NCI-H82 (cell line): ENCODE measurements around the gene CDCP1.

Source experiments
- DNase-seq: peaks from one replicate; lab custom pipeline; 2025; lab: John Stamatoyannopoulos, UW

CDCP1 gene

DNA sequence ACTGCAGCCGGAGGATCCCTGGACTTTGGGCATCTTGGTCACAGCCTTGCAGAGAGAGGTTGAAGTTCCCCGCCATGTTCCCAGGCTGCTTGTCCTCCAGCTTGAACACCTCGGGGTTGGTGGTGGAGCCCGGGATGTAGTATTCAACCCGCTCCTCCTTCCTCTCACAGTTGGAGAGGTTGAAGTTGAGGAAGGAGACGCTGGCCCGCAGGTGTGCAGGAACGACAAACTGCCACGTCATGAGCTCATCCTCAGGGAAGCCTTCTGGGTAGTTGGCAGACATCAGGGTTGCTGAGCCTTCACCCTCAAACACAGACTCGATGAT, 35.7 kb downstream of the CDCP1 start:
- no peak for DNase-seq

DNA sequence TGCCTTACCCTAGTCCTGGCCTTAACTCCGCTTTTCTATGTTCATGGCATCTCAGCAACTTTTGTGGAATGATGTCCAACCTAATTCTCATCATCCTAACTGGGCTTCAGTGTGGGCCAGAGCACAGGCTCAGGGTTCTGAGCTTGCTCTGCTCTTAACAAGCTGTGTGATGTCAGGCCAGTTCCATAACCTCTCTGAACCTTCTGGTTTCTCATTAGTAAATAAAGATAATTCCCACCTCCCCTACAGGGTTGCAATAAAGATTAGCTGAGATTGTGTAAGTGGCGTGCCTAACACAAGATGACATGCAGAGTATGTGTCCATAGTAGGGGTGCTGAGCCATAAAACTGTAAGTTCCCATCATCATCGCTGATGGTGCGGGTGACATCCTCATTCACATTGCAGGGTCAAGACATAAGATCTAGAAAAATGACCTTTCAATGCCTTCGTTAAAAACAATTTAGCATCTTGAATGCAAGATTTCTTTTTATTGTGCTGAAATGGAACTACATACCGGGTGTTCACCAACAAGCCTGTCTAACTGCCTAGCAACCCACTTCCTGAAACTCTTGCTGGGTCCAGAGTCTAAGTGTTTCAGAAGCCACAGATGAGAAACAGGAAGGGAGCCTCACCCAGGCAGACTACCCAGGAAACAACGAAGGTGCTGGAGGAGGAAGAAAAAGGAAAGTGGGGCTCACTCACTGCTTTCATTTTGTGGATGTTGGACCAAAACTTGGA, 36.2 kb downstream of the CDCP1 start:
- no peak for DNase-seq

DNA sequence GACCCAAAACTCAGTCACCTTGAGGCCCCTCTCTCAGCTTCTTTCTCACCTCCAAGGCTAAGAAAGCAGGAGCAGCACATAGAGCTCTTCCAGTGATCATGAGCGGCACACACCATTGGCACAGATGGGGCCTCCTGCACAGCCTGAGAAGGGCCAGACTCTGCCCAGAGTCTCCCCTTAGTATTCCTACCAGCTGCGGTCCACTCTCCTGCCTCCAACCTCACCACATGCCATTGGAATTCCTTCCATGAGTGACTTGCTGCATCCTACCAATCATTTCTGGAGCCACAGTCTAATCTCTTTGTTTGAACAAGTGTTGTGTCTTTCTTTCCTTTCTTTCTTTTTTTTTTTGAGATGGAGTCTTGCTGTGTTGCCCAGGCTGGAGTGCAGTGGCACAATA, 39.3 kb downstream of the CDCP1 start:
- no peak for DNase-seq

DNA sequence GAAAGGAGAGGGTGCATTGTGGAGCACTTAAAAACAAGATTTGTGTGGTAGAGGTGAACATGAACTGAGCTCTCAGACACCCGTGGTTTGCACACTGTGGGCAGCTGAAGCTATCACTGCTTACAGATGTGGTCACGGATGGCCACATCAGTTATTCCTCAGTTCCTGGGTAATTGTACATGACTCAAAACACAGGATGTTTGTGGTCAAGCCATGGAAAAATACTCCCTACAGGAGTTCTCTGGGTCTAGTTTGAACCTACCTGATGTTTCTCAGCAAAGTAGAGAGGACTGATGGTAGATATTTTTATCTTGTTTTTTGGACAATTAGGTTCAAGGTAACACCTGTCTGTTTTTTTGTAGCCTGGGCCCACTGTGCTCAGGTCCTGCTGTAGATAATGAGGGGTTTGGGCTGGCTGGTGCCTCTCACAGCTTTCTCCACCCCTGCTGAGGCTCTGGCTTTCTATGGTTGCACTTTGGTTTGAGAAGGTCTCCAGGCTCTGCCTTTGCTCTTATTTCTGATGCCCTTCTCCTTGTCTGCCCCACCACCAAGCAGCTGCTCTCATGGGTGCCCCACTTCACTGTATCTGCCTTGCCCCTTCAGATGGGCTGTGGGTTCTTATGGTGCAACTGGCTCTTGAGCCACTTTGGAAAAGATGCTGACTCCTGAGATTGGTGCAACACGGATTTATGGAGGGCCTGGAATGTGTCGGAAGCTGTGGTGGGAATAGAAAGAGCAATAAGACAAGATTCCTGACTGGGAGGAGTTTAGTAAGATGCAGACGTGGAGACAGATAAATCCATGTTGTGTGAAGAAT, 40.1 kb downstream of the CDCP1 start:
- DNase-seq, result no peak

DNA sequence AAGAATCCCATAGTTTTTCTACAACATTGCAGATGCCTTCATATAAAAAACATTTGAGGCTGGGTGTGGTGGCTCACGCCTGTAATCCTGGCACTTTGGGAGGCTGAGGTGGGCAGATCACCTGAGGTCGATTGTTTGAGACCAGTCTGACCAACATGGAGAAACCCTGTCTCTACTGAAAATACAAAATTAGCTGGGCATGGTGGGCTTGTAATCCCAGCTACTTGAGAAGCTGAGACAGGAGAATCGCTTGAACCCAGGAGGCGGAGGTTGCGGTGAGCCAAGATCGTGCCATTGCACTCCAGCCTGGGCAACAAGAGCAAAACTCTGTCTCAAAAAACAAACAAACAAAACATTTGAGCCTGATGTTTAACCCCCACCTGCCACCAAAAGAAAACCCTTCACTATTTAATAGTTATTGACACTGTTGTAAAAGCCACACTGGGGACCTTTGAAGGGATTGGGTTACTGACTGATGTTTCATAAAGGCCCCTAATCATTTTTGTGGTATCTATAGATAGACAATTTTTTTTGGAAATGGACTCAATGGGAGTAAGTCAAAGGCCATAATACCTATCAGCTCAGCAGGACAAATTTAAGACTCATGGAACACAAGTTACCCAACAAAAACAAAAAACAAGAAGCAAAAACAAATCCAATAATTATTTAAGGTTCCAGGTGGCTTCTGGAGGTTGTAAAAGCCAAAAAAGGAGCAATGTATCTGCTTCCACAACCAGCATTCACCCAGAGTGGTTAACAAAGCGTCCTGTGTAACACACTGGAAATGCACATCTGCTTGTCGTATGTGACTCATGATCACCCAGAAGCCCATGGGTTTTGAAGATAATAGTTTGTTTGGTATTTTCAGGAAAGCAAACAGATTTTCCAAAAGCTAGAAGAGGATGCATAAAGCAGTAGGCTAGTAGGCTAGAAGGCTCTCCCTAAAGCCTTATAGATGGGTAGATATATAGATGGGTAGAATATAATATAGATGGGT, 41.2 kb downstream of the CDCP1 start:
- DNase-seq, result no peak

DNA sequence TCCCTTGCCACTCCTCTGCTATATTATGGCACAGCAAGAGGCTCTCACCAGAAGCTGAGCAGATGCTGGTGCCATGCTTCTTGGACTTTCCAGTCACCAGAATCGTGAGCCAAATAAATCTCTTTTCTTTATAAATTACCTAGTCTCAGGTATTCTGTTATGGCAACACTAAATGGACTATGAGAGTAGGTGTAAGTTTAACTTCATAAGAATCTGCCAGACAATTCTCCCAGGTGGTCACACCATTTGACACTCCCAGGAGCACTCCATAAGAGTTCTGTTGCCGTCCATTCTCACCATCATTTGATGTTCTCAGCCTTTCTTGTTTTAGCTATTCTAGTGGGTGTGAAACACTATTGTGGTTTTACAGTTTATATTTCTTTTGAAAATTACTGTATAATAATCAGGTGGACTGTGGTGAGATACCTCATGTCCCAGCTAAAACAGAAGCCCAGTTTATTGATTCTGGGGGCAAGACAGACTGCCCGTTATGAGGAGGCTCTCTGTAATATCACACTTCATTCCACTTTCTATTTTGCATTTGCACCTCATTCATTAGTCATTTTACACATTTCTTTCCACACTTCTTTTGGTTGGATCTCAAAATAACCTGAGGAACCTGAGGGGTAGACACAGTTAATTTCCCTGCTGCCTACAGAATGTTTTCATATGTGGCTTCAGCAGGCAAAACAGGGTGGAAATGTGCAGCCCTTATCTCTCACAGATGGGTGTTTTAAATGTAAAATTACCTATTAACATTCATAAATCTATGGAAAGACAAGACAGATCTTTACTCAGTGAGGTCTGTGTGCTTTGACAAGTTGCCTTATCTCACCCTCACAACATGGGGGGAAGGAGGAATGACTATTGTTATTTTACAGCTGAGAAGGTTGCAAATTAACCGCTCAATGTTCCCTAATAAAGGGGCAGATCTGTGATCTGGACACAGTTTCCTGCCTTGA, 42.1 kb downstream of the CDCP1 start:
- DNase-seq, result no peak

DNA sequence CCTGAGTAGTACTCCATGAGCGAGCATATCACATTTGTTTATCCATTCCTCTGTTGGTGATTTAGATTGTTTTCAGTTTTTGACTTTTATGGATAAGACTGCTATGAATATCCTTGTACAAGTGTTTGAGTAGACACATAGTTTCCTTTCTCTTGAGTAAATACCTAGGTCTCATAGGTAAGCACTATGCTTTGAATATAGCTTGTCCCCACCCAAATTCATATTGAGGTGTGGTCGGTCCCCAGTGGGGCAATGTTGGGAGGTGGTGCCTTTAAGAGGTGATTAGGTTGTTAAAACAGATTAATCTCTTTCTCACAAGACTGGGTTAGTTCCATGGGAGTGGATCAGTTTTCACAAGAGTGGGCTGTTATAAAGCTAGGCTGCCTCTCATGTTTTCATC, 42.8 kb downstream of the CDCP1 start:
- DNase-seq, result no peak

DNA sequence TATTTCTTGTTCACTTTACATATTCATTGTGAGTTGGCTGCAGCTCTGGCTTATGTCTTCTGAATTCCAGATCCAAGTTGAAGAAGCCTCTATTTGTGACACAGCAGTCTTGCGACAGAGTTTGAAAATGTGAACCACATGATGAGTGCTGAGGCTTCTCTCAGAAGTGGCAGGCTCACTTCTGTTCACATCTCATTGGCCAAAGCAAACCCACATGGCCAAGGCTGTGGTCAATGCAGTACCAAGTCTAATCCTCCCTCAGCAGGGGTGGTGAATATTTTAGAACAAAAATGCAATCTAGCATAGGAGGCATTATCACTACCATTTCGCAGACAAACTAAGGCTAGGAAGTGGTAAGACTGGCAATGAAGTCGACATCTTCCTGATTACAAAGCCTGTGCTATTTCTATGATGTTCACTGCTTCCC, 45.2 kb downstream of the CDCP1 start:
- no peak for DNase-seq

DNA sequence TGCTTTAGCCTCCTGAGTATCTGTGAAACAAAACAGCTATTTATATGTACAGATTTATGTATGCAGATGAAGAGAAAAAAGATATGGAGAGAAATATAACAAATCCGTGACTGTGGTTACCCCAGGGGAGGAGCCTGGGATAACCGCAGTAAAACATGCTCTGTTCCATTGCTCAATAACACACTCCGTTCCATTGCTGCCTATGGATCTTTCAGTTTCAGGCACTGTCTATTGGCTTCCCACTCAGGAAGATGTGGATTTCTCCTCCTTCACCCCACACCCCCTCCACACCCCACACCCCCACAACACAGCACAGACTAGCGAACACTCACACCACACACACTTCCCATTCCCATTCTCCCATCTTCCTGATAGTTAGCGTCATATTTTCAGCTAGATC, 47.9 kb downstream of the CDCP1 start:
- DNase-seq, result no peak

DNA sequence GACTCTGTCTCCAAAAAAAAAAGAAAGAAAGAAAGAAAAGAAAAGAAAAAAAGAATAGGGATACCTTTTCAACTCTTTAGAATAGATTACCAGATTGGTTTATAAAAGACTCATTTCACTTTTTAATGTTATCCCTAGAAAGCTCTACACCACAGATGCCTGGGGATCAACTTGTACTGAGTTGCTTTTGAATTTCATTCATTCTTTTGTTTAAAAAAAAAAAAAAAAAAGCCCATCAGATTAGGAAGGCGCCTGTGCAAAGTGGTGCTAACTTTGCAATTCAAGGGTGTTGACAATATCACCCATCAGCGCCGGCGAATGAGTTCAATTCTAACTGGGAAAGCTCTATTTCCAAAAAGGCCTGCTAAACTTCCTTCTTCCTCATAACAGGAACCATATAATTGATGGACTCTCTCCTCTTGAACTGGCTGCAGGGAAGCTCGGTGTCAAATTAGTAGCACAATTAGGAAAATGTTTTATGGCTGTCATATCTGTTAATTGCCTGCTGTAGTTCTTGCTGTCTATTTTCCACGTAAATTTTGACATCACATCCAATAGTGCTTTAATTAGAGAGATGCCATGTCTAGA, 48.8 kb downstream of the CDCP1 start:
- no peak for DNase-seq

DNA sequence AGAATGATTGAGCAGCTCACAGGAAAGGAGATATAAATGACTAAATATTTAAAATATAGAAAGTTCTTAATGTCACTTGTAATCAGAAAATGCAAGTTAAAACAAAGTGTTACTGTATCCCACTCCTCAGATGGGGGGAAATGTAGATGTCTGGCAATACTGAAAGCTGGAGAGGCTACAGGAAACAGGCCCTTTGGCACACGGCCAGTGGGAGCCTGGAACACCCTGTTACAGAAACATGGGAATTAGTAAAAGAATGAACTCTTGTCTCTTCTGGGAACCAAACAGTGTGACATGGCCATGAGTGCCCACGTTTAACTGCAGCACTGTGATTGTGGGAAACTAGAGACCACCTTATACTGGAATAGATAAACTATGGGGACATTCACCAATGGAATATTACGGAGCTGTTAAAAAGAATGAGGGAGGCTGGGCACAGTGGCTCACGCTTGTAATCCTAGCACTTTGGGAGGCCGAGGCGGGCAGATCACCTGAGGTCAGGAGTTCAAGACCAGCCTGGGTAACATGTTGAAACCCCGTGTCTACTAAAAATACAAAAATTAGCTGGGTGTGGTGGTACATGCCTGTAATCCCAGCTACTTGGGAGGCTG, 50.2 kb downstream of the CDCP1 start:
- no peak for DNase-seq

DNA sequence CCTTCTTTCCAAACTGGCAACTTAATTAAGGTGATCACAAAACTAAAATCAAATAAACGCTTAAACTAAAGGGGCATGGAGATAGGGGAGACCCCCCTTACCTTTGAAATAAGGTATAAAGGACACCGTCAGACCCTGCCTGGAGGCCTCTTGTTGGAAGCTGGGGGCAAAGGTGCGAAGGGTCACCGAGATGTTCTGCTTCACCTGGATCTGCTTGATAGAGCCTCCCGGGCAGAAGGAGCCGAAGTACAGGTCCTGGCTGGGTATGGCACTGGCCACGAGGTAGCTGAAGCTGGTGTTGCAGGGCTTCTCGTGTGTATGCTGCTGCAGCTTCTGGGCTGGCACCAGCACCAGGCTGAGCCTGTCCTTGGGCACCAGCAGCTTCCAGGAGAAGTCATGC, 53.0 kb downstream of the CDCP1 start:
- DNase-seq, result no peak

DNA sequence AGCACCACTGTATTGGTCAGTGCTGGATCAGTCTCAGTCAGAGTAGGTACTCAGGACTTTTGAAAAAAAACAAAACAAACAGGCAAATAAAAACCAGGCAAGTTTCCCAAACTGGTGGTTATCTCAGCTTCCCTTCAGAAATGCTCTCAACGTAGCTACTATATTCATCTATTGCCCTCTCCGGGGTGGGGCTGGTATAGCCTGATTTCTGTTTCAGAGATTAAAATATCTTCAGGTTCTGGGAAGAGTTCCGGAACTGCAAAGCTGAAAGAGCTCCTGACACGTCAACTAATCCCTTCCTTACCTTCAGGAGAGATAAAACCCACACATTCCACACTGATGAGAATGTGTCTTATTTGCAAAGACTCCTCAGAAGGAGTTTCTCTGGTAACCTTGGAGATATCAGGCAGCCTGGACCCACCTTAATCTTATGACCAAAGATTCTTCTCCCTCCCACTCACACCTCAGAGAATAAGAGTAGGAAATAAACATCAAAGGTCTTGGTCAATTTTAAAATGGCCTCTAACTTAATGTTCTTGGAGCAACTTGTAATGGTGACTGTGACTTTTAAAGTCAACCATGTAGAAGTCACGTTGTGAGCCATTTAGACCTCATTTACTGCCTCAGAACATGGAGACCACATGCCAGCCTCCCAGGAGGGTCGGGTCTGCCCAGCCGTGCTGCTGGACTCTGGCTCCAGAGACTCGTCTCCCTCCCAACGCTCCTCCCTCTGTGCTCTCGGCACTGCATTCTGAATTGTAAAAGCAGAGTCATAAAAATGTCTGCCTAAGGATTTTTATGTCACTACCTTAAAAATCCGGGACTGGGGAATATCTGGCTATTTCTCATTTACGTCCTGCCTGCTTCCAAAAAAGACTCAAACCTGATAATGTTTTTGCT, 53.8 kb downstream of the CDCP1 start:
- DNase-seq, result no peak

DNA sequence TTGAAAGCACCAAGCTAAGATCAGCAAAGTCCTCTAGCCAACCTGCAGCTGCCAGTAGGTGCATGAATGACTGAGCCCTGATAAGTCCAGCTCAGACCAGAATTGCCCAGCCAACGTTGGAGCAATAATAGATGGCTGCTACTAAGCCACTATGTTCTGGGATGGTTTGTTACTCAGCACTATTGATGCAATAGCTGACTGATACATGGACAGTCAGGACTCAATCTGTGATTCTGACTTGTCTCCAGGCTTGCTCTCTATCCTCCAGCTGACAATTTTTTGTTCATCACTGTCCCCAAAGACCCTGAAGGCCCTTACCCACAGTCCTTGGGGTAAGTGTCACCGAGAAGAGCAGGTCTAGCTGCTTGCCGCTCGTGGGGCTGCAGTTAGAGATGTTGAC, 55.3 kb downstream of the CDCP1 start:
- DNase-seq, result no peak

DNA sequence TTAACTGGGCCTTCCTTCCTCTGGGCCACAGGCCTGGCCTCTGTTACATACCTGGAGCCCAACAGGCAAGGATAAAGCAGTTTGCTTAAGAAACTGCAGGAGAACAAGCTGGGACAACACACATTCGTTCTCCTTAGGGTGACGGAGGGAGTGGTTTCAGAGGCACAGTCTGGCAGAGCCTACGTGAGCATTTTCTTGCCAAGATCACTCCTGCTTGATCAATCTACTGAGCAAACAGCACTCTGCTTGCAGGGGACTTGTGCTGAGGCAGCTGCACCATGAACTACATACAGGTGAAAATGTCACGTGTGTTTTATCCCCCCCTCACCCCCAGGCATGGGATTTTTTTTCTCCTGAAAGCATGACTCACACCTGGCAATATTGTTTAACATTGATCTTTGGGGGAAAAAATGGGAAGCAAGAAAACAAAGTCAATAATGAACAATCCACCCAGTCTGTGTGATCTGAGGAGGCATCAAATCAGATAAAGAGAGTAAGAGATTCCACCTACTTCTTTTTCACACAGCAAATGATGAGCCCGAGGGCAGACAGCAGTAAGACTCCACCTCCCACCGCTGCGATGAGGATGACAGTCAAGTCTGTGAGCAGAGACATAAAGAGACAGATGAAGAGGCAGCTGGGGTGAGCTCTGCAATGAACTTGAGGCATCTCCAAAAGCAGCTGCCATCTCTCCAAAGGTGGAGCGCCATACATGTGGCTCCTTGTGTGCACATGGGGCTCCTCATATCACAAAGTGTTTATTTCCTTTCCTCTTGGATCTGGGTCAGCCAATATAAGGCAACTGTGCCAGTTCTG, 57.4 kb downstream of the CDCP1 start:
- no peak for DNase-seq

DNA sequence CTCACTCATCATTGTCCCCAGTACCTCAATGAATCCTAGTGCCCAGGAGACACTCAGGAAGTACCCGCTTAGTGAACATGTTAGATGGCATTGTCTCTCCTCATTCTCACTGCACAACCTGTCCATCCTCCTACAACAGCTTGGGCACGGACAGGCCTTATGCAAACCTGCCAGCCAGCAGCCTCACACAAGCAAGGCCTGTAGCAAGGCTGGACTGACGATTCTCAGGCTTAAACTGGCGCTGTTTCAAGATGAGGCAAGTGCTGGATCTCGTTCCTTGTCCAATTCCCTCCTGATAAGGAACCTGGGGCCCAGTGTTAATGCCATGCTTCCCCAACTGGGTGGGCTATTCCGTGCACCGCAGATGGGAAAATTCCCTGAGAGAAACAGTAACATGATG, 59.0 kb downstream of the CDCP1 start:
- no peak for DNase-seq

DNA sequence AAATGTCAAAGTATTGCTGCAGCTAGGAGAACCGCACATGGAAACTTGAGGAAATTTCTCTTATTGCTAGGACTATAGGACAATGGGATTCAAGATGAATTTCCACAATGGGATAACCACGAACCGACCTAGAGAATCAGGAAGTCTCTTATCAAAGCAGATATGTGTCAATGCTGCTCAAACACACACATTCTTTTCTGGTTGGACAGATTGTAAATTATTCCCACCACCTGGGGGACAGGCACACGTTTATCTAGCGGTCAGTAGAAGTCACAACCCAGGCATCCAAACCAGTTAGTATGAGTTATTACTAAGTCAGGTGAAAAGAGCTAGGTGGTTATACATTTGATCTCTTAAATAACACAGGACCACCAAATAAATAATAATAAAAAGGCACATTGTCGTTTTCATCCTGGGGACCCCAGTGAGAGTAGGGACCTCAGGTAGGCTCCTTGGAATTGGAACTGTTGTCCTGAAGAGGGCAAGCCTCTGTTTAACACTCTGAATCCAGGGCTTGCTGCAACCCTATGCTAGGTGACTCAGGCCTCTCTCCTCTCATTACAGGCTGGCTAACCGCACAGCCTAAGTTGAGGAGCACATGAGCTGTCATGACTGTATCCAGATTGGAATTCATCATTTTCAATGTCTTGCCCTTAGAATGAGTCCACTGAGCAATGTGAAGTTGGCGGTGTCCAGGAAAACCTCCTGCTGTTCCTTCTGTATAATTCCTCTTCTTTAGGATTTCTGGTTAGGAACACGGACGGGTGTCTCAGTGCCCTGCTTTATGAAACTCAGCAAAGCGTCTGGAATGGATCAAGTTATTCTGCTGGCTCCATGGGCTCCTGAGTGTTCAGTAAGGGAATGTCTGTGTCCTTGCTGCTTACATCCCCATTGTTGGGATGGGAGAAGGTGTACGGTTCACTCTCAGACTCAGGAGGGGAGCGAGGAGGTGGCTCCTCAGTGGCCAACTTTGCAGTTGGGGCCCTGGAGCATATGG, 61.1 kb downstream of the CDCP1 start:
- DNase-seq, result no peak
